SIG-M5 treated with dmso at 0.1 percent for 504 hours (cell line): ENCODE measurements around the gene TERC.
"Not testable (repeated sequence)": the region's sequence is repeated elsewhere in the genome, so short reads cannot be mapped to it uniquely, and the experiment has no call there.

Experiments
- DNase-seq: peaks from one replicate; lab custom pipeline; 2025; ENCODE audit not compliant: unreplicated experiment; lab: John Stamatoyannopoulos, UW

The TERC gene

DNA sequence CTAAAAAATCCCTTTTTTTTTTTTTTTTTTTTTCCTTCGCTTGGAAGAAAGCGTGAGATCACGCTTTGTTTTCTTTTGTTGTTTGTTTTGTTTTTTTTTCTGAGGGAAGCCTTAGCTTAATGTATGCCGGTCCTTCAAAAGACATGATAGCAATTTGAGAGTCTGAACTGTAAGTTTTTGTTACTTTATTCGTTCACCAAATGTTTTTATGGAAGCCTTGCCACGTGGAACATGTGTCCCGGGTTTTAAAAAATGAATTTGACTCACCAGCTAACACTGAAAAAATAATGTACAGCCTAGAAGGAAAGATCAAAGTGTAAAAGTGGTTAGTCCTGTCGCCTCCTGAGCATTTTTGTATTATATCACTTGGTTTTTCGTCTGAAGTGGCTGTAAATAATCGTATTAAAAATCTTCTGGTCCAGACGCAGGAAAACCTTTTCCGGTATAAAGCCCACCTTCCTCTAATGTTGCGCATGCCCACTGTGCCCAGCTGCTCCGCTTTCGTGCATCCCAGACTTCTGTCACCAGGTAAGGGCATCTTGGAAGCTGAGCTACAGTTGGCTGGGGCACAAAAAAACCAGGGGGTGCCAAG lies 7.5 kb upstream of the TERC start:
- peak; percentile 85 for DNase-seq

DNA sequence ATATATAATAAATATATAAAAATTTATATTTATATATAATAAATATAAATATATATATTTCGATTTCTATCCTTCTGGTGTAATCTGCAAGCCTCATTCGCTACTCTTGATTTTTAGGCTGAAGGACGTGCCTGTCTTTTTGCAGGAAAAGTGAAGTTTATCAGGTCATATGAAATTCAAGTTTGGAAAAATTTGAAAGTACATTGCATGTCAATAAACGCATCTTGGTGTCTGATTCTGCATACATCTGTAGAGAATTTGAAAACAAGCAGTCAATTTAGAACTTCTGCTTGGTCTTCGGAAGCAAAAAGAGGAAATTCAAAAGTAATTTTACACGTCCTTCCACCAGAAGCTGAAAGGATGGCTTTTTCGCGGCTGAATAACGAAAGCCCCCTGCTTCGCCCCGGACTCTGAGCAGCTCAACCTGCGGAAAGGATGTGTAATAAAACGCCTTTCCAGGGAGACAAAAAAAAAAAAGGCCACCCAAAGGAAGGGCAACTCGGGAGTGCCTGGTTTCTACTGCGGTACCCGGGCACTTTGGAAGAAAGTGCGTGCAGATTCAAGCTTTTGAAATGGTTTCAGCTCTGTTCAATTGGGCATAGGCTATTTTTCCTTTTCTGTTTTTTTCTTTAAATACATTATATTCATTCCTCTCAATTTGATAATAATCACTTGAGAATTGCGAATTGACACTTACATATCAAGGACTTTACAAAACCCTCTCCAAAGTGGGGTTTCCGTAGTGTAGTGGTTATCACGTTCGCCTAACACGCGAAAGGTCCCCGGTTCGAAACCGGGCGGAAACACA lies 6.8 kb upstream of the TERC start:
- DNase-seq, result peak; percentile 91

DNA sequence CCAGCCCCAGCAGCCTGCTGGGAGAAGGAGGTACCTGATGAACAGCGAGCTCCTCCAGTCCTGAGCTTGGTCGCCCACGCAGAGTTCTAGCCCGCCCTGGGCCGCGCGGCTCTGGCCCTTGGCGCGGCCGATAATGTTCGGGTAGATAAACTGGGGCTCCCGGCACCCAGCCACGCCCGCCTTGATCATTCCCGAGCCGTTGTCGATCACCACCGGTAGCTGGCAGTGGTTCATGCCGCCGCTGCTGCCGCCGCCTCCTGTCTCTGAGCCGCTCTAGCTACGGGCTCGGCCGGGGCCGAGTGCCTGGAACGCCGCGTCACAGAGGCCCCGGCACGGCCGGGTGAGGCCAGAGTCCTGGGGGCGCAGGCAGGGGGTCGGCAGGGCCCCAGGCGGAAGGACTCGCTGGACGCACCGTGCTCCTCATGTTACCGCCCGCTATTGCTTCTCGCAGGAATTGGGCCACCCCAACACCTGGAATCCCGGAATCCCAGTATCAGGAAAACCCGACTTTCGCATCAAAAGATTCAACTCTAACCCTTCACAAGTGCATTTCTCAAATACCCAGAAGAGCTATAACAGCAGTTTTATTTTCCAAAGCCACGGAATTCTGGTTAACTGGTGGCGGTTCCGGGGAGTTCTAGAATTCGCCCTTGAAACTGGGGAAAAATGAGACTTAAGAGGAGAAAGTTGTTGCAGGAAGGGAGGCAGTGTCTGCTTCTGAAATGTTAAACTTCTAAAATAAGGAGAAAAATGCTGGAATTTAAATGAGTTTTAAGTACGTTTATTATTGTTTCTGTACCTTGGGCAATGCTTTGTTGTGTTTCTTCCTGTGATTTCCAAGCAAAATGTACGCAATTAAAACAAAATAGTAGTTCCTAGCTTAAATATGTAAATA lies 4.7 kb upstream of the TERC start, which contains the start of gene ACTRT3:
Gene ACTRT3, minus strand, starts transcription at position 275 of the 895 bp plus-strand sequence. Its CDS starts 41 bp downstream, at position 234.
- DNase-seq, result peak; percentile 62

DNA sequence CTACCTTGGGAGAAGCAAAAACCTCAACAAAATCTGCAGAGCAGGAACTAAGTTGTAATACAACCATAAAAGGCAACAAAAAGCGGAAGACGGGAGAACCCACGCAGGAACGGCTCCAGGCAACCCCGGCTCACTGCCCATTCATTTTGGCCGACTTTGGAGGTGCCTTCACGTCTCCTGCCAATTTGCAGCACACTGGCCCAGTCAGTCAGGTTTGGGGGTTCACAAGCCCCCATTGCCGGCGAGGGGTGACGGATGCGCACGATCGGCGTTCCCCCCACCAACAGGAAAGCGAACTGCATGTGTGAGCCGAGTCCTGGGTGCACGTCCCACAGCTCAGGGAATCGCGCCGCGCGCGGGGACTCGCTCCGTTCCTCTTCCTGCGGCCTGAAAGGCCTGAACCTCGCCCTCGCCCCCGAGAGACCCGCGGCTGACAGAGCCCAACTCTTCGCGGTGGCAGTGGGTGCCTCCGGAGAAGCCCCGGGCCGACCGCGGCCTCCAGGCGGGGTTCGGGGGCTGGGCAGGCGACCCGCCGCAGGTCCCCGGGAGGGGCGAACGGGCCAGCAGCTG lies 463 bp downstream of the TERC start:
- DNase-seq, result peak; percentile 82

DNA sequence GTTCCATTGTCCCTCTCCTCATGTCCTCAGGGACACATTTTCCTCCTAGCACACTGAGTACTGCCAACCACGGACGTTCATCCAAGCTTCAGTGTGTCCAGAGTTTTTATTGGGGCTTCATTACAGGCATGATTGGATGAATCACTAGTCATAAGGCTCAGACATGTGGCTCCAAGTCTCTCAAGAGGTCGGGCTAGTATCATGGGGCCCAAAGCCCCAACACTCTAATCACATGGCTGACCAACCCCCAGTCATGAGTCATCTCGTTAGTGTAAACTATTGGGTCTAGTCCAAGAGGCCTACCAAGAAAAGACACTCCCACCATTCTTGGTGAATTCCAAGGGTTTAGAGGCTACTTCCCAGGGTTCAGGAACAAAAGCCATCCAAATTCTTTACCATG lies 4.4 kb downstream of the TERC start:
- no peak for DNase-seq

DNA sequence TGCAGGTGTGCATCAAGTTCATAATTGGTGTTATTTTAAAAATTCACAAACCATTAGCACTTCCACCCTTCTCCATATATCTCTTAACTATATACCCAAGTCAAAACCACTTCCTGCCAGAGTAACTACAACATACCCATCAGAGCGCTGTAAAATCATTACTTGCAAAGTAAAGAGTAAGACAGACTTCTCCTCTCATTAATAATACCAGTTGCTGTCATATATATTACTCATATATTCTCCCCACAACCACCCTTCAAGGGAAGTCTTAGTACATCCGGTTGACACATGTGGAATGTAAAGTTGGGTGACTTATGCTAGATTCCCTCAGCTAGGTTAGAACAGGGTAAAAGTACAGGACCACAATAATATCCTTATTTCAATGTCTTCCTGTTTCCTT lies 5.6 kb downstream of the TERC start:
- DNase-seq, result no peak

DNA sequence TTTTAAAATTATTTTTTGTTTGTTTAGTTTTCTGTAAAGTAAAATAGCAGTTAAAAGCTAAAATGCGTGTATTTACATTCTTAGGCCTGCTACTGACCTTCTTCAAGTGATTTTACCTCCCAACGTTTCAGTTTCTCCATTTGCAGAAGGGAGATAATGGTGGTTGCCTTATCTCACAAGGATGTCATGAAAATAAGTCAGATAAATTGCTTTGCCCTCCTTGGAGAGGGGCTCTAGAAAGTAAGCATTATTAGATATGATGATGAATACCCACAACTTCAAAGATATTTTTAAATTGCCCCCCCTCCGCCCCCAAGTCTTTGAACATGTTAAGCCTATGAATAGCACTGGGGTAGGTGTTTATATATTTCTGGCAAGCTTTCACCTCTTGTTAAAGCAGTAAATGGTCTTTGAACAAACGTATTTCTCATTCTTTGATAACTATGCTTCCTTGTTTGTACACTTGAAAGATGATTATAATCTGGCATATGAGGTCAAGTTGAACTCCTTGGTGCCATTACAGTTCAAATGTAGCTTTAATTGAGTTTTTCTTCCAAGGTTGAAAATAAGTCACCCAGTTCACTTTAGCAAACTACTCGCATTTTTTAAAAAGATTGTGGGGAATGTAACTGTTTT lies 6.4 kb downstream of the TERC start:
- no peak for DNase-seq

DNA sequence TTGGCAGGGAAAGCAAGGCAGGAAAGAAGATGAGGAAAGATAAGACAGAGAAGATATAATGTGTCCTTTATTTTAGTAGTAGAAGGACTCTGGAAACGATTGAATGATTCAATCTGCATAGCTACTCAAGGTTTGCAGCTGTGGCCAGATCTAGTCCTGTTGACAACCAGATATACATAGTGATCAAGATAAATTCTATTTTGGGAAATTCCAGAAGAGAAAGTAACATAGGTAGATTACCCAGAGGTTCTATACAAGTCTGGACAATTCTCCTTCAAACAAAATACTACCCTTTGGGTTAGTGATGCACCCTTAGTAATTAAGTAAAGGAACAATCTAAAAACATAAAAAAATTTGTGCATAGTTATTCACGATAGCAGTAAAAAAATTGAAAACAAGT lies 9.4 kb downstream of the TERC start:
- no peak for DNase-seq

DNA sequence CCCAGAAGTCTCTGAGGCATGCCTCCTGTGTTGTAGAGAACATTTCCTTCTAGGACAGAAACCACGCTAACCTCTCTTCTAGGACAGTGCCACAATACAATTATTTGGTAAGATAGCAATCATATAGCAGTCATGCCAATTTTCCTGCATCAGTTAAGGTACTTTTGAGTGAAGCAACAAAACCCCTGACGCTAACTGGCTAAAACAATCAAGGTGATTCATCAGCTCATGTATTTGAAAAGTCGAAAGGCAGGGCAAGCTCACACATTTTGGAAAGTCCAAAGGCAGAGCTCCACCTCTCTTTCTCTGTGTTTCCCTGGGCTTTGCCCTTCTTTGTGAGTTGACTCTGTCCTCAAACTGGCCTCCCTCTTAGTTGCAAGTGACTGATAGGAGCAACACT lies 10.1 kb downstream of the TERC start:
- no peak for DNase-seq

DNA sequence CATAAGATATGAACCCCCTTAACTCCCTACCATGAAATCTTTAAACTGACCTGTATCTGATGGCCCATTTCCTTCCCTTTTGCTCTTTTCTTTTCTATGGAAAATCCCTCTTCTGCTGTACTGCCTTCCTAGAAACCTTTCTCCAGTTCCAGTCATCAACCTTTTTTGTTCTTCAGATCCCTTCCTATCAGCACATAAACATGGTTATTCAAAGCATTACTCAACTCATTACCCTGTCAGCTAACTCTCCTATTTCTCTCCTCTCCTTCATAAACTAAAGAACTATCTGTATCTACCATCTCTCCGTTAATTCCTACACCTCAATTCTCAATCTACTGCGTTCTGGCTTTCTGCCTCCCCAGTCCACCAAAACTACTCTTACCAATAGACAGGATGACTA lies 13.0 kb downstream of the TERC start:
- no peak for DNase-seq

DNA sequence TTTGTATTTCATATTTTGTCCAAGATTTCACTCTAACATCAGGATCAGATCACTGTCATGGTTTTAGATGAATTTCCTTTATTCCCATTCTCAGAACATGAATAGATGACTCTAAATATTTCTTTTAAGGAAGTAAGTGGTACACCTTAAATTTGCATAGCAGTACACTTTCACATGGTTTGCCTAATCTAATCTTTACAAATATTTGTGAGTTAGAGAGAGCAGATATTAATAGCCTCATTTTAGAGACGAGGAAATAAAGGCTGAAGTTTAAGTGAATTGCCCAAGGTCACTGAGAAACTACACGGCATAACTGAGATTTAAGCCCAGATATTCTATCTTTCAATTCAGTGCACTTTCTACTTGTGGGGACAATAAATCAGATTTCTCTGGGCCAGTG lies 14.2 kb downstream of the TERC start:
- no peak for DNase-seq

DNA sequence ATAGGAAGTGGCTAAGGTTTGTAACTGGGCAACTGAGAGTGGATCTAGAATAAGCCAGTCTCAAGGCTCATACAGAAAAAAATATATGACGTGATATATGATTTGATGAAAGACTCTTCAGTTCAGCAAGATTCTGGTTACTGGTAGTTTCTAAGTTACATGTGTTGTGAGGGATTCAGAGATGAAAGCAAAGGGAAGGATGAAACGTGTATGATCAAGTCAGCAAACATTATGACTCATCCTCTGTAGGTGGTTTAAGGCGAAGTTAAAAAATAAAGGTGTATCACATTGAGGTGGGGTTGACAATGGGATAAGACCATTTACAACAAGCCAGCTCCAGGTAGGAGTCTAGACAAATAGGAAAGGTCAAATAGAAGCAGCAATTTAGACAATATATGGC lies 16.2 kb downstream of the TERC start:
- DNase-seq, result no peak

DNA sequence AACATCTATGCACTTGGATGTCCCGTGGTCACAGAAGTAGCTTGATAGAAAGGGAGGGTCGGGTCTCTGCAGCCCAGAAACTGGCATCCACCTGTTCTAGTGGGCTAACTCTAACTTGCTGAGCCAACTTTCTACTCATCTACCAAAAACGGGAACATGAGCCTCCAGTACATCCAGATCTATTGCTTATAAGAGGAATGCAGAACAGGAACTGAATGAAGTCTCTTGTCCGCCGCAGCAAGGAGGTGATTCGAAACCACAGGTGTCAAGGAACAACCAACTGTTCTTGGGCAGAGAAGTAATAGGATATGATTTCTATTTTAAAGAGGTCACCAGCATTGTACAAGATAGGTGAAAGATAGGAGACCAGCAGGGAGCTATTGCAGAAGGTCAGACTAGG lies 17.9 kb downstream of the TERC start:
- DNase-seq, result peak; percentile 28

DNA sequence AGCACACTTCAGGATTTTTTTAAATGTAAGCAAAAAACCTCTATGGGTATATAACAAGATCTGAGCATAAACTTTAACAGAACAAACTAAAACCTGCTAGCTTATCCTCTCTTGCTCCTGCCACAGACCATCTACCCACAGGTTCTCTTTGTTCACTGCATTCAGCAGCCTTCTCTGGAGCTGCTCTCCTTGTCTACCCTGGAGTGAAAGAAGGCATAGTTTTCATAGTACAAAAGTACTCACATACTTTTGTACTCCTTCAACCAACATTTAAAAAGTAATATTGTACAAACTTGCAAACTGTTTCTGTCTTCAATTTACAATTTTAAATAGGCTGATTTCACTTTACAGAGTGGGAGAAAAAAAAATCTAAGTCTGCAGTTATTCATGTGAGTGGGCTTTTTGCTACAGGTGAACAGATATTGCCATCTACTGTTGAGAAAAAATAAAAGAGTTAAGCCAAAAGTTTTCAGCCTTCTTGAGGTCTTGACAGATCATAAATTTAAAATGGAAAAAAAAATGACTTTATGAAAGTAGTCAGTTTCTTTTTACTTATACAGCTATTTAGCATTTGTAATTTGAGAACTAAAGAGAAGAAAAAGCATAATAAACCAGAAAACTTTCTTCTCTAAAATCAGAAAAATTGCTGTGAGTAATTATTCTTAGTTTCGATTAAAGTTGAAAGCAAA lies 20.4 kb downstream of the TERC start:
- no peak for DNase-seq

DNA sequence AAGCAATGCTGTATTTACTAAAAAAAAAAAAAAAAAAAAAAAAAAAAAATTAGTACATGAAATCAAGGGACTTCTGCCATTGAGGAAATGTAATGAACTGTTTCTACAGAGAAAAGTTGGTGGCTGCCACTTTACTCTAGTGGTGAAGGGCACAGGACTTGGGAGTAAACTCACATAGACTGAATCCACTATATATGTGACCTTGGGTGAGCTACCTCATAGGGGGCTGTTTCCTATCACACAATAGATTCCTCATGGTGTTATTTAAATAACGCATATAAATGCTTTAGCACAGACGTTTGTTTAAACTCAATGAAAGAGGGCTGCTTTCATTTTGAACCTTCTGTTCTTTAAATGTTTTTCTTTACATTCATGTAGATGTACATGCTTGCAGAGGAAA lies 25.8 kb downstream of the TERC start:
- DNase-seq, result no peak

DNA sequence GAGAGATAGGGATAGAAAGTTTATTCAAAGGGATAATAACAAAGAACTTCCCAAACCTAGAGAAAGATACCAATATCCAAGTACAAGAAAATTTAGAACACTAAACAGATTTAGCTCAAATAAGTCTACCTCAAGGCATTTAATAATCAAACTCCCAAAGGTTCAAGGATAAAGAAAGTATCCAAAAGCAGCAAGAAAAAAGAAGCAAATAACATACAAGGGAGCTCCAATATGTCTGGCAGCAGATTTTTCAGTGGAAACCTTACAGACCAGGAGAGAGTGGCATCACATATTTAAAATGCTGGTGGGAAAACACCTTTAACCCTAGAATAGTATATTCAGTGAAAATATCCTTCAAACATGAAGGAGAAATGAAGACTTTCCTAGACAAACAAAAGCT lies 33.0 kb downstream of the TERC start:
- DNase-seq, result not testable (repeated sequence)

DNA sequence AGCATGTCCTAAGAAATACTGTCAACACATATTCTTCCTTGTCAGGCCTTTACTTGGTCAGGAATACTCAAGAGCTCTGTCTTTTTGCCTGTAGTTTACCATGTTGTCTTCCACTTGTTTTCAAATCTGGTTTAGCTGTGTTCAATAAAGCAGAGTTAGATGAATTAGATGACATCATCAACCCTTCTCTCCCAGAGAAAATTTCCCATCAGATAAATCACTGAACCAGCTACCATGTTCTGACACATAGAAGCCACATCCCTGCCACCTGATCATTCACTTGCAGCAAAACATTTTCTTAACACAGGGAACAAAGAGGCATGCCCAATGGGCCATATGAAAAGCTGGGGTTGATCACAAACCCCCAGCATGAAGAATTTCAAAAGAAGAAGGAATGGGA lies 42.1 kb downstream of the TERC start:
- DNase-seq, result no peak

DNA sequence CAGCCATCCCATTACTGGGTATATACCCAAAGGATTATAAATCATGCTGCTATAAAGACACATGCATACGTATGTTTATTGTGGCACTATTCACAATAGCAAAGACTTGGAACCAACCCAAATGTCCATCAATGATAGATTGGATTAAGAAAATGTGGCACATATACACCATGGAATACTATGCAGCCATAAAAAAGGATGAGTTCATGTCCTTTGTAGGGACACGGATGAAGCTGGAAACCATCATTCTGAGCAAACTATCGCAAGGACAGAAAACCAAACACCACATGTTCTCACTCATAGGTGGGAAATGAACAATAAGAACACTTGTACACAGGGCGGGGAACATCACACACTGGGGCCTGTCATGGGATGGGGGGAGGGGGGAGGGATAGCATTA lies 46.4 kb downstream of the TERC start:
- DNase-seq, result not testable (repeated sequence)
